OCI-LY1 (cell line): Measurements from ENCODE around the gene TTC16.

Experiments used
- EZH2 ChIP-seq: fragments of 200-600 bp; sonication (generic), shearing (Covaris generic); IDR thresholded peaks from 2 replicates; pipeline ENCODE4 v1.8.0; 2017; ENCODE audit warnings: borderline replicate concordance, mixed run types, mild to moderate bottlenecking, antibody characterized with exemption, low read length, moderate library complexity, mixed read lengths
- TF ChIP-seq, protein P1 (sequence below): fragments of 200-600 bp; sonication (generic), shearing (Covaris generic); IDR thresholded peaks from 2 replicates; pipeline ENCODE4 v1.5.1; 2017; ENCODE audit warnings: mild to moderate bottlenecking, antibody characterized with exemption, low read length, moderate library complexity, mixed read lengths

DNA sequence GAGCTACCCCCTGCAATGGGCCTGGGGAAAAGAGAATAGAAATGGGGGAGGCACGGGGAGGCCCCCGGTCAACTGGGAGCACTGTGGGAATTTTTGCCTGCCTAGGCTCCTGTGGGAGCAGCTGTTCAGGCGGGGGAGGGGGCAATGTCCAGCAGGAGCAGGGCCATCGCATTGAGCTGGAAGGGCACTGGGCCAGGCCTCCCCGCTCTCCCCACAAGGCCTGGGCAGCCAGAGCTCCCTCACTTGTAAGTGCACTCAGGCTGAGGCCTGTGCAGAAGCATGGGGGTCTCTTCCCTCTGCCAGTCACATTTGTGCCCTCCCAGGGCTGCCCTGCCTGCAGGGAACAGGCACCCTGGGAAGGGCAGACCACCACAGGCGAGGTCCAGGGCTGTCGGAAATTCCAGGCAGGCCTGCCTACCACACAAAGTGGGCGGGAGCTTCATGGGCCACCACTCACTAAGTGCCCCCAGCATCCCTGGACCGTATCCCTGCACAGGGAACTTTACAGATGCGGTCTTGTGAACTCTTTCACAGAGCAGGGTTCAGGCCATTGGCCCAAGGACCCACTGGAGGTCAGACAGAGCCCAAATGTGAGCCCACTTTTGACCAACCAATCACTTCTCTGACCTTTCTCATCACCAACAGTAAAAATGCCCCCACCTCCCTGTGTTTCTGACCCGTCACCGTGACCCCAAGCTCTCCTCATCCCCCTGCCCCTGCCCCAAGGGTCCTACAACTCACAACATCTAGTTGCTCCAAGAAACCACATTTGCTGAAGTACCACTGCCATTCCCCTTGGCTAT, 10.1 kb upstream of the TTC16 start:
- TF ChIP-seq, protein P1, sequence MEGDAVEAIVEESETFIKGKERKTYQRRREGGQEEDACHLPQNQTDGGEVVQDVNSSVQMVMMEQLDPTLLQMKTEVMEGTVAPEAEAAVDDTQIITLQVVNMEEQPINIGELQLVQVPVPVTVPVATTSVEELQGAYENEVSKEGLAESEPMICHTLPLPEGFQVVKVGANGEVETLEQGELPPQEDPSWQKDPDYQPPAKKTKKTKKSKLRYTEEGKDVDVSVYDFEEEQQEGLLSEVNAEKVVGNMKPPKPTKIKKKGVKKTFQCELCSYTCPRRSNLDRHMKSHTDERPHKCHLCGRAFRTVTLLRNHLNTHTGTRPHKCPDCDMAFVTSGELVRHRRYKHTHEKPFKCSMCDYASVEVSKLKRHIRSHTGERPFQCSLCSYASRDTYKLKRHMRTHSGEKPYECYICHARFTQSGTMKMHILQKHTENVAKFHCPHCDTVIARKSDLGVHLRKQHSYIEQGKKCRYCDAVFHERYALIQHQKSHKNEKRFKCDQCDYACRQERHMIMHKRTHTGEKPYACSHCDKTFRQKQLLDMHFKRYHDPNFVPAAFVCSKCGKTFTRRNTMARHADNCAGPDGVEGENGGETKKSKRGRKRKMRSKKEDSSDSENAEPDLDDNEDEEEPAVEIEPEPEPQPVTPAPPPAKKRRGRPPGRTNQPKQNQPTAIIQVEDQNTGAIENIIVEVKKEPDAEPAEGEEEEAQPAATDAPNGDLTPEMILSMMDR, result no peak
- no peak for TF ChIP-seq EZH2
